HepG2 (cell line): Measurements from ENCODE around the gene NAA35. TPM values are rescaled to one million over a fixed set of nuclear protein-coding genes. Genes with fewer than 3 reads are reported as not detected.

Experiments used
- ATAC-seq: fragments of 200-7000 bp; cut with Tn5 transposase; 3 replicates; pipeline ENCODE4 v1.9.1; 2020; ENCODE audit warnings: mild to moderate bottlenecking, moderate library complexity
- BruUV-seq: library from RNA; stranded (reverse); fragments of 400-500 nt; replicated peaks from 2 replicates; lab custom pipeline; 2021; lab: Mats Ljungman, UMichigan
- CTCF ChIA-PET: fragments of 300-600 bp; formaldehyde crosslinking; extraction: SDS; loops from one replicate; lab custom pipeline; 2021; ENCODE audit warnings: low total read pairs, inconsistent platforms, low intra/inter-chr PET ratio; lab: Yijun Ruan, JAX
- POLR2A ChIA-PET: fragments of 350-600 bp; sonication (Branson Sonifier 250); formaldehyde crosslinking; loops from one replicate; lab custom pipeline; 2020; ENCODE audit warnings: antibody characterized with exemption, inconsistent platforms; lab: Yijun Ruan, JAX
- DNase-seq: peaks from one replicate; pipeline ENCODE4 v3.0.0-alpha.2; 2015; ENCODE audit warnings: low spot score
- FAIRE-seq: peaks from 3 replicates; lab custom pipeline; 2011; peaks lifted over from hg19 to GRCh38; lab: Jason Lieb, UNC
- H2AFZ ChIP-seq: one replicate; pipeline ENCODE4 v1.6.1; 2011; ENCODE audit warnings: low read length, inconsistent platforms
- H3K27ac ChIP-seq: fragments of 300-600 bp; 3 replicates; pipeline ENCODE4 v1.8.0; 2011; ENCODE audit warnings: mixed run types, mild to moderate bottlenecking, mixed read lengths, low read length, inconsistent platforms; ENCODE audit not compliant: insufficient read depth; ENCODE audit errors: extremely low read length
- H3K27me3 ChIP-seq, 2 experiments: fragments of 200-600 bp in 1 of 2; 2 replicates in 1 of 2; 3 replicates in 1 of 2; pipeline versions ENCODE4 v1.6.0 to v1.8.0; 2011; ENCODE audit warnings: low read length in 2 of 2, mild to moderate bottlenecking in 2 of 2, moderate library complexity in 2 of 2, inconsistent platforms in 1 of 2; ENCODE audit not compliant: insufficient read depth in 2 of 2, control insufficient read depth in 1 of 2
- H3K36me3 ChIP-seq, 2 experiments: fragments of 200-600 bp in 1 of 2; replicated peaks in 1 of 2; 2 replicates in 1 of 2; 3 replicates in 1 of 2; pipeline versions ENCODE4 v1.5.1 to v1.8.0; 2011; ENCODE audit warnings: low read length in 2 of 2, inconsistent platforms in 1 of 2; ENCODE audit not compliant: insufficient read depth in 2 of 2, control insufficient read depth in 1 of 2
- H3K4me1 ChIP-seq: 2 replicates; pipeline ENCODE4 v1.5.1; 2012; ENCODE audit warnings: low read length, inconsistent platforms; ENCODE audit not compliant: insufficient read depth
- H3K4me2 ChIP-seq: 2 replicates; pipeline ENCODE4 v1.6.0; 2011; ENCODE audit warnings: low read depth, low read length, inconsistent platforms
- H3K4me3 ChIP-seq, 3 experiments: fragments of 200-600 bp in 1 of 3; sonication (generic), shearing (Covaris generic) in 1 of 3; replicated peaks in 1 of 3; 2 replicates each; pipeline ENCODE4 v1.5.1; 2011 to 2016; ENCODE audit warnings: low read length in 3 of 3, inconsistent platforms in 2 of 3, low read depth in 2 of 3, mild to moderate bottlenecking in 2 of 3, control low read depth in 1 of 3, mixed read lengths in 1 of 3; ENCODE audit not compliant: insufficient read depth in 1 of 3
- H3K79me2 ChIP-seq: one replicate; pipeline ENCODE4 v1.6.1; 2011; ENCODE audit warnings: low read length, inconsistent platforms; ENCODE audit not compliant: insufficient read depth
- H3K9ac ChIP-seq: 2 replicates; pipeline ENCODE4 v1.6.0; 2011; ENCODE audit warnings: mild to moderate bottlenecking, low read depth, low read length, inconsistent platforms; ENCODE audit not compliant: insufficient read depth
- H3K9me3 ChIP-seq: 2 replicates; pipeline ENCODE4 v1.5.1; 2012; ENCODE audit warnings: mild to moderate bottlenecking, low read length
- H4K20me1 ChIP-seq: 2 replicates; pipeline ENCODE4 v1.6.0; 2011; ENCODE audit warnings: inconsistent platforms, mild to moderate bottlenecking, low read length, moderate library complexity; ENCODE audit not compliant: insufficient read depth
- MED13 ChIP-seq: sonication (generic); formaldehyde crosslinking; IDR thresholded peaks from 2 replicates; pipeline ENCODE4 v1.5.0; 2020; ENCODE audit warnings: missing genetic modification reagents
- ZNF224 ChIP-seq: sonication (generic); formaldehyde crosslinking; IDR thresholded peaks from 2 replicates; pipeline ENCODE4 v1.5.0; 2020; ENCODE audit warnings: mild to moderate bottlenecking, missing genetic modification reagents
- ZNF274 ChIP-seq: sonication (generic); formaldehyde crosslinking; IDR thresholded peaks from 2 replicates; pipeline ENCODE4 v1.5.1; 2020; ENCODE audit warnings: mild to moderate bottlenecking, missing genetic modification reagents
- ZNF563 ChIP-seq: sonication (generic); formaldehyde crosslinking; IDR thresholded peaks from 2 replicates; pipeline ENCODE4 v1.8.0; 2022; ENCODE audit warnings: mild to moderate bottlenecking, moderate library complexity, missing genetic modification reagents
- ZNF777 ChIP-seq: sonication (generic); formaldehyde crosslinking; IDR thresholded peaks from 2 replicates; pipeline ENCODE4 v1.4.0; 2020; ENCODE audit warnings: missing genetic modification reagents
- ZNF788 ChIP-seq: sonication (generic); formaldehyde crosslinking; IDR thresholded peaks from 2 replicates; pipeline ENCODE4 v1.5.0; 2020; ENCODE audit warnings: mild to moderate bottlenecking, missing genetic modification reagents, borderline replicate concordance
- WGBS: methylation state at CpG from one replicate; pipeline ENCODE4 v1.1.6; 2017; ENCODE audit warnings: low lambda C conversion rate; 5-methylcytosine and 5-hydroxymethylcytosine counted together
- in situ Hi-C: cut with HindIII; loops from 2 replicates; pipeline ENCODE4 v1.10.0; 2017; ENCODE audit warnings: low pct_unique_long_range_greater_than_20kb; ENCODE audit not compliant: extremely low pct_ligation_motif_present
- intact Hi-C: fragments of 100-400 bp; cut with micrococcal nuclease; formaldehyde crosslinking; loops from one replicate; pipeline ENCODE4 v1.10.0; 2022; ENCODE audit not compliant: unreplicated experiment
- polyA plus RNA-seq, 8 experiments: library from polyadenylated mRNA; depleted of rRNA in 3 of 8; stranded (reverse) in 7 of 8; unstranded in 1 of 8; fragments of >200 nt; fragmentation: Illumina TruSeq in 4 of 8; extraction: Trizol in 4 of 8; gene quantifications; 2 replicates each; pipeline versions ENCODE4 v1.2.1 to v1.2.3, GENCODE V29; 2011 to 2016; ENCODE audit warnings: low read depth in 4 of 8, missing spikeins in 1 of 8, mixed read lengths in 1 of 8; ENCODE audit not compliant: insufficient read depth in 1 of 8
- total RNA-seq, 5 experiments: library from RNA; depleted of rRNA; stranded (reverse); fragments of >200 nt; fragmentation: Illumina TruSeq; extraction: Trizol; gene quantifications; 2 replicates each; pipeline ENCODE4 v1.2.3, GENCODE V29; 2016; ENCODE audit warnings: low read depth in 1 of 5
- TF ChIP-seq, protein P1 (sequence below): sonication (generic); formaldehyde crosslinking; IDR thresholded peaks from 2 replicates; pipeline ENCODE4 v1.5.0; 2020; ENCODE audit warnings: mild to moderate bottlenecking, missing genetic modification reagents
- TF ChIP-seq, protein P2 (sequence below): sonication (generic); formaldehyde crosslinking; IDR thresholded peaks from 2 replicates; pipeline ENCODE4 v1.8.1; 2023; ENCODE audit warnings: missing genetic modification reagents, inconsistent platforms, borderline replicate concordance

NAA35 gene
- total and polyA plus RNA-seq, 2 of the 13 experiments (the other 11 are each of a cell fraction or from before 2014, with no cell fraction given) = 21.6 to 28.9 TPM

DNA sequence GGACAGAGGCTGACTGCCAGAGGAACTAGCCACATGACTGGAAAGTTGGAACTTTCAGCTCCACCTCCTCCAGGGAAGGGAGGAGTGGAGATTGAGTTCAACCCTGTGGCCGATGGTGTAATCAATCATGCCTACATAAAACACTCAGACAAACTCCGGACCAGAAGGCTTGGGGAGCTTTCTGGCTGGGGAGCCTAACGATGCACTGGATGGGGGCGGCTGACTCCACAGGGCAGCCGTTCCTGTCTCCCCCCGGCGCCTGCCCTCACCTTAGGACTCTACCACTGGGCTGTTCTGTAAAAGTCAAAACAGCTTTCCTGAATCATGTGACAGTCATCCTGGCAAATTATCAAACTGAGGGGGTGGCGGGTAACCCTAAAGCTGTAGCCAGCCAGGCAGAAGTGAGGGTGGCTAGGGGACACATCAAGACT, 100.4 kb downstream of the NAA35 start (continued):
- TF ChIP-seq MED13 (CRISPR knock-in tag) (no peak), ZNF224 (CRISPR knock-in tag) (no peak), ZNF788 (CRISPR knock-in tag) (no peak)
- TF ChIP-seq, protein P1, sequence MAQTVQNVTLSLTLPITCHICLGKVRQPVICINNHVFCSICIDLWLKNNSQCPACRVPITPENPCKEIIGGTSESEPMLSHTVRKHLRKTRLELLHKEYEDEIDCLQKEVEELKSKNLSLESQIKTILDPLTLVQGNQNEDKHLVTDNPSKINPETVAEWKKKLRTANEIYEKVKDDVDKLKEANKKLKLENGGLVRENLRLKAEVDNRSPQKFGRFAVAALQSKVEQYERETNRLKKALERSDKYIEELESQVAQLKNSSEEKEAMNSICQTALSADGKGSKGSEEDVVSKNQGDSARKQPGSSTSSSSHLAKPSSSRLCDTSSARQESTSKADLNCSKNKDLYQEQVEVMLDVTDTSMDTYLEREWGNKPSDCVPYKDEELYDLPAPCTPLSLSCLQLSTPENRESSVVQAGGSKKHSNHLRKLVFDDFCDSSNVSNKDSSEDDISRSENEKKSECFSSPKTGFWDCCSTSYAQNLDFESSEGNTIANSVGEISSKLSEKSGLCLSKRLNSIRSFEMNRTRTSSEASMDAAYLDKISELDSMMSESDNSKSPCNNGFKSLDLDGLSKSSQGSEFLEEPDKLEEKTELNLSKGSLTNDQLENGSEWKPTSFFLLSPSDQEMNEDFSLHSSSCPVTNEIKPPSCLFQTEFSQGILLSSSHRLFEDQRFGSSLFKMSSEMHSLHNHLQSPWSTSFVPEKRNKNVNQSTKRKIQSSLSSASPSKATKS = no peak

DNA sequence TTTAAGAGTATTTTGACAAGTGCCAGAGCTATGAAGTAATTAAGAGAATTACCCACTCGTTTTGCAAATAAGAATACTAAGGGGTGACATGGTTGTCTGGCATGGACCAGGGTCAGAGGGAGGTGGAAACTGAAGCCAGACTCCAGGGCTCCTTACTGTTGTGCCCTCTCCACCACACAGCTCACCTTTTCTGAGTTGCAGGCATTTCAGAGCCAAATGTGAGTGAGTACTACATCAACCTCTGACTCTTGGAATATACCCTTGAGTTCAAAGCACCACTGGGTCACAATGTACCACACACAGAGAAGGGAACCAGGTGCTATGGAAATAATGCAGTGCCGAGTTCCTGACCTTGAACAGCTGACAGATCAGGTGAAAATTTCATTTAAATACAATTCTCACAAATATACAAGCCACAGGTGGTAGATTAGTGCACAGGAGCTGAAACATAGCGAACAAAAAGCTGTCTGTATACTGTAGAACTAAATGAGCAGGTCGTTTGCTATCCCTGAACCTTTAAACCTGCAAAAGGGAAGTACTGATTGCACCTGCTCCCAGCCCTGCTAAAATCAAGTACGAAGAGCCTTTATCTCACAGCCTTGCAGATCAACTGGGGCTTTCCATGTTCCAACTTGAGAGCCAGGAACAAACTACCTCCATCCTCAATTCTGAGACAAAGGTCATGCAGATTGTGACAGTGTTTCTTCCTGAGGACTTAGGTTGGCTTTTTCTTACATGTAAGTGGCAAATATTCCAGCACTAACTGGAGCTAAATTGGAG, 101.4 kb downstream of the NAA35 start:
- ATAC-seq (no peak), DNase-seq (no peak), FAIRE-seq (no peak)
- no peak overlapping the region for H3K4me2 ChIP-seq
- H3K36me3 ChIP-seq = no peaks in the 10 kb centered on the region
- H3K4me1 ChIP-seq = no peaks in the 10 kb centered on the region
- BruUV-seq = no TSS peak
- H2AFZ ChIP-seq = no peak overlapping the region
- no peaks in the 10 kb centered on the region; a peak in 1 of 5 replicates for H3K27me3 ChIP-seq
- 15% methylated on average over 4 of the region's 5 CpGs for WGBS
- no peaks in the 10 kb centered on the region for H3K79me2 ChIP-seq
- H3K27ac ChIP-seq = no peak overlapping the region
- intact Hi-C loops = no loop called here
- no peak overlapping the region for H3K9ac ChIP-seq
- CTCF ChIA-PET = no interaction called here
- TF ChIP-seq ZNF777 (CRISPR knock-in tag) (no peak), ZNF274 (no peak), ZNF563 (CRISPR knock-in tag) (no peak)
- TF ChIP-seq, protein P2, sequence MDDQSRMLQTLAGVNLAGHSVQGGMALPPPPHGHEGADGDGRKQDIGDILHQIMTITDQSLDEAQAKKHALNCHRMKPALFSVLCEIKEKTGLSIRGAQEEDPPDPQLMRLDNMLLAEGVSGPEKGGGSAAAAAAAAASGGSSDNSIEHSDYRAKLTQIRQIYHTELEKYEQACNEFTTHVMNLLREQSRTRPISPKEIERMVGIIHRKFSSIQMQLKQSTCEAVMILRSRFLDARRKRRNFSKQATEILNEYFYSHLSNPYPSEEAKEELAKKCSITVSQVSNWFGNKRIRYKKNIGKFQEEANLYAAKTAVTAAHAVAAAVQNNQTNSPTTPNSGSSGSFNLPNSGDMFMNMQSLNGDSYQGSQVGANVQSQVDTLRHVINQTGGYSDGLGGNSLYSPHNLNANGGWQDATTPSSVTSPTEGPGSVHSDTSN (CRISPR knock-in tag) = no peak
- TF ChIP-seq, all 625 proteins: peak for 0
- no peaks in the 10 kb centered on the region for H4K20me1 ChIP-seq
- POLR2A ChIA-PET = no interaction called here
- no peaks in the 10 kb centered on the region for H3K9me3 ChIP-seq
- no peak overlapping the region for H3K4me3 ChIP-seq
- in situ Hi-C loops = no loop called here
